Measurements from ENCODE around the gene GALNT9.

DNA sequence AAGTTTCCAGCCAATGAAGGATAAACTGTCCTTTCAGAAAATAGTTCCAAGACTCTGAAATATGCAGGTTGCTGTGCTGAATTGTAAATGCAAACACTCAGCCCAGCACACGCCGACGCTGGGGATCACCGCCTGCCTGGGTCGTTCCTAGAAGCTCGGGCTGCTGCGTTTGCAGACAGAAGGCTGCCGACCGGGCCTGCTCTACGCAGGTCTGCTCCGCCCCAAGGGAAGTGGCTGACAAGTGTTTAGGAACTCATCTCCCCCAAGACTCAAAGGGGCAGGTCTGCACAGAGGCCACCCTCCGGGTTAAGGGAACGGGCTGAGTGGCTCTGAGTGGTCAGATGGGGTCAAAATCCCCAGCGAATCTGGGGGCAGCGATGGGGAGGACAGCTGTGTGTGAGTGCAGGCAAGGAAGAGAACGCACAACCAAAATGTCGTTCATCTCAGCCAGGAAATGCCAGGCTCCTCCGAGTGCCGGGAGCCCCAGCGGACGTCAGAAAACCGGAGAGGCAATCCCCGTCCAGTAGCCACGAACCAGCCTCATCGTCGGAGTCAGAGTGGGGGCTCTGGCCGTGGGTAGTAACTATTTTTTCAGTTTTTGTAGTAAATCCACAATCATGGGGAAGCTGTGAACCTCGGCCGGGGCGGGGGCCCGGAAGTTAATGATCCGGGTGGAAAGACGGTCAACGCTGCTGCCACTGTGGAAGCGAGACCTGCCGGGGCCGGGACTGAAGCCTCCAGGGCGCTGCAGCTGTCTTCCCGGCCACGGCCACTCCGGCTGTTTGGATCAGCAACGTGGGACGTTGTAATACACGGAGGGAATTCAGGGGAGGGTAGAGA is 6.0 kb downstream of the GALNT9 start:
- TF ChIP-seq, protein P1, sequence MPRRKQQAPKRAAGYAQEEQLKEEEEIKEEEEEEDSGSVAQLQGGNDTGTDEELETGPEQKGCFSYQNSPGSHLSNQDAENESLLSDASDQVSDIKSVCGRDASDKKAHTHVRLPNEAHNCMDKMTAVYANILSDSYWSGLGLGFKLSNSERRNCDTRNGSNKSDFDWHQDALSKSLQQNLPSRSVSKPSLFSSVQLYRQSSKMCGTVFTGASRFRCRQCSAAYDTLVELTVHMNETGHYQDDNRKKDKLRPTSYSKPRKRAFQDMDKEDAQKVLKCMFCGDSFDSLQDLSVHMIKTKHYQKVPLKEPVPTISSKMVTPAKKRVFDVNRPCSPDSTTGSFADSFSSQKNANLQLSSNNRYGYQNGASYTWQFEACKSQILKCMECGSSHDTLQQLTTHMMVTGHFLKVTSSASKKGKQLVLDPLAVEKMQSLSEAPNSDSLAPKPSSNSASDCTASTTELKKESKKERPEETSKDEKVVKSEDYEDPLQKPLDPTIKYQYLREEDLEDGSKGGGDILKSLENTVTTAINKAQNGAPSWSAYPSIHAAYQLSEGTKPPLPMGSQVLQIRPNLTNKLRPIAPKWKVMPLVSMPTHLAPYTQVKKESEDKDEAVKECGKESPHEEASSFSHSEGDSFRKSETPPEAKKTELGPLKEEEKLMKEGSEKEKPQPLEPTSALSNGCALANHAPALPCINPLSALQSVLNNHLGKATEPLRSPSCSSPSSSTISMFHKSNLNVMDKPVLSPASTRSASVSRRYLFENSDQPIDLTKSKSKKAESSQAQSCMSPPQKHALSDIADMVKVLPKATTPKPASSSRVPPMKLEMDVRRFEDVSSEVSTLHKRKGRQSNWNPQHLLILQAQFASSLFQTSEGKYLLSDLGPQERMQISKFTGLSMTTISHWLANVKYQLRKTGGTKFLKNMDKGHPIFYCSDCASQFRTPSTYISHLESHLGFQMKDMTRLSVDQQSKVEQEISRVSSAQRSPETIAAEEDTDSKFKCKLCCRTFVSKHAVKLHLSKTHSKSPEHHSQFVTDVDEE (CRISPR knock-in tag; IDR thresholded peaks at IDR 0.05) = no peak
- no peak for TF ChIP-seq TOX (CRISPR knock-in tag; IDR thresholded peaks at IDR 0.05; ENCODE audit: borderline replicate concordance)
- no peak for TF ChIP-seq ZFP3 (CRISPR knock-in tag; IDR thresholded peaks at IDR 0.05)
- no peak for TF ChIP-seq ZNF8 (CRISPR knock-in tag; IDR thresholded peaks at IDR 0.05)
- TF ChIP-seq CSDC2 (CRISPR knock-in tag; IDR thresholded peaks at IDR 0.05) = no peak
- no peak for TF ChIP-seq RARB (CRISPR knock-in tag; IDR thresholded peaks at IDR 0.05)
- no peak for TF ChIP-seq OSR1 (CRISPR knock-in tag; IDR thresholded peaks at IDR 0.05)
- TF ChIP-seq SNAI2 (CRISPR knock-in tag; IDR thresholded peaks at IDR 0.05) = no peak
- TF ChIP-seq, protein P2, sequence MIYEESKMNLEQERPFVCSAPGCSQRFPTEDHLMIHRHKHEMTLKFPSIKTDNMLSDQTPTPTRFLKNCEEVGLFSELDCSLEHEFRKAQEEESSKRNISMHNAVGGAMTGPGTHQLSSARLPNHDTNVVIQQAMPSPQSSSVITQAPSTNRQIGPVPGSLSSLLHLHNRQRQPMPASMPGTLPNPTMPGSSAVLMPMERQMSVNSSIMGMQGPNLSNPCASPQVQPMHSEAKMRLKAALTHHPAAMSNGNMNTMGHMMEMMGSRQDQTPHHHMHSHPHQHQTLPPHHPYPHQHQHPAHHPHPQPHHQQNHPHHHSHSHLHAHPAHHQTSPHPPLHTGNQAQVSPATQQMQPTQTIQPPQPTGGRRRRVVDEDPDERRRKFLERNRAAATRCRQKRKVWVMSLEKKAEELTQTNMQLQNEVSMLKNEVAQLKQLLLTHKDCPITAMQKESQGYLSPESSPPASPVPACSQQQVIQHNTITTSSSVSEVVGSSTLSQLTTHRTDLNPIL (CRISPR knock-in tag; IDR thresholded peaks at IDR 0.05; ENCODE audit: low read depth) = no peak
- TF ChIP-seq ISL1 (CRISPR knock-in tag; IDR thresholded peaks at IDR 0.05) = no peak
- no peak for TF ChIP-seq ARNTL (CRISPR knock-in tag; IDR thresholded peaks at IDR 0.05; ENCODE audit: borderline replicate concordance, low read depth)
- TF ChIP-seq ZFP30 (CRISPR knock-in tag; IDR thresholded peaks at IDR 0.05) = no peak
